H1 (cell line): Measurements from ENCODE around the gene SMIM24. TPM values are rescaled to one million over a fixed set of nuclear protein-coding genes. Genes with fewer than 3 reads are reported as not detected.

Experiments used
- CTCF ChIA-PET: fragments of 300-600 bp; sonication (Branson Sonifier 250); formaldehyde crosslinking; loops from one replicate; lab custom pipeline; 2021; ENCODE audit not compliant: partially characterized antibody; lab: Charles Lee
- POLR2A ChIA-PET: fragments of 300-600 bp; sonication (Branson Sonifier 250); formaldehyde crosslinking; loops from one replicate; lab custom pipeline; 2021; ENCODE audit warnings: inconsistent platforms; ENCODE audit not compliant: partially characterized antibody; lab: Charles Lee
- DNase-seq, 2 experiments: peaks; one replicate each; pipeline versions ENCODE4 v3.0.0 to v3.0.0-alpha.2; 2010 to 2022; ENCODE audit warnings: low spot score in 2 of 2, low read depth in 1 of 2, mixed read lengths in 1 of 2
- FAIRE-seq: peaks from 2 replicates; lab custom pipeline; 2011; peaks lifted over from hg19 to GRCh38; lab: Jason Lieb, UNC
- H2AFZ ChIP-seq: 2 replicates; pipeline ENCODE4 v1.8.1; 2012; ENCODE audit warnings: low read length, inconsistent platforms
- H2AK5ac ChIP-seq: 2 replicates; pipeline ENCODE4 v1.6.1; 2013; ENCODE audit warnings: low read depth, low read length
- H2BK120ac ChIP-seq: replicated peaks from 2 replicates; pipeline ENCODE3; 2013; ENCODE audit warnings: low read depth, low read length, inconsistent platforms
- H2BK12ac ChIP-seq: 2 replicates; pipeline ENCODE4 v1.6.1; 2013; ENCODE audit warnings: low read depth, low read length
- H2BK15ac ChIP-seq: 2 replicates; pipeline ENCODE4 v1.6.1; 2013; ENCODE audit warnings: low read length
- H2BK20ac ChIP-seq: 2 replicates; pipeline ENCODE4 v1.6.1; 2013; ENCODE audit warnings: low read length
- H2BK5ac ChIP-seq: 2 replicates; pipeline ENCODE4 v1.6.1; 2013; ENCODE audit warnings: low read depth, low read length
- H3K14ac ChIP-seq: 2 replicates; pipeline ENCODE4 v1.6.1; 2013; ENCODE audit warnings: inconsistent platforms; ENCODE audit not compliant: insufficient read length
- H3K18ac ChIP-seq: 2 replicates; pipeline ENCODE4 v1.6.1; 2013; ENCODE audit warnings: low read length; ENCODE audit errors: extremely low read depth
- H3K23ac ChIP-seq: 2 replicates; pipeline ENCODE4 v1.6.1; 2013; ENCODE audit warnings: inconsistent platforms; ENCODE audit not compliant: insufficient read length
- H3K23me2 ChIP-seq: 2 replicates; pipeline ENCODE4 v1.6.1; 2013; ENCODE audit warnings: low read depth, low read length
- H3K27ac ChIP-seq: 2 replicates; pipeline ENCODE4 v1.6.1; 2011; ENCODE audit warnings: low read depth, low read length, inconsistent platforms
- H3K27me3 ChIP-seq, 4 experiments: replicated peaks in 1 of 4; 1 replicate in 1 of 4; 2 replicates in 3 of 4; pipeline versions ENCODE4 v1.6.1 to v1.8.1; 2011 to 2013; ENCODE audit warnings: low read length in 3 of 4, mild to moderate bottlenecking in 3 of 4, inconsistent platforms in 2 of 4, mixed read lengths in 2 of 4, moderate library complexity in 1 of 4; ENCODE audit not compliant: control insufficient read depth in 3 of 4, insufficient read depth in 3 of 4; ENCODE audit errors: extremely low read depth in 1 of 4
- H3K36me3 ChIP-seq, 4 experiments: 2 replicates each; pipeline versions ENCODE4 v1.6.1 to v1.8.1; 2011 to 2013; ENCODE audit warnings: mild to moderate bottlenecking in 4 of 4, low read length in 3 of 4, moderate library complexity in 2 of 4, control low read depth in 1 of 4, inconsistent platforms in 1 of 4; ENCODE audit not compliant: insufficient read depth in 4 of 4, control insufficient read depth in 2 of 4
- H3K4ac ChIP-seq: replicated peaks from 2 replicates; pipeline ENCODE3; 2013; ENCODE audit warnings: low read length, low read depth, mixed read lengths, inconsistent platforms; ENCODE audit not compliant: insufficient read length
- H3K4me1 ChIP-seq, 4 experiments: replicated peaks in 1 of 4; 1 replicate in 1 of 4; 2 replicates in 3 of 4; pipeline versions ENCODE4 v1.6.1 to v1.8.1; 2011 to 2013; ENCODE audit warnings: low read length in 3 of 4, inconsistent platforms in 2 of 4, mixed read lengths in 1 of 4; ENCODE audit not compliant: insufficient read depth in 4 of 4, control insufficient read depth in 3 of 4
- H3K4me2 ChIP-seq, 2 experiments: 2 replicates each; pipeline versions ENCODE4 v1.6.1 to v1.8.1; 2011 to 2013; ENCODE audit warnings: low read depth in 2 of 2, low read length in 2 of 2, control low read depth in 1 of 2, inconsistent platforms in 1 of 2, mild to moderate bottlenecking in 1 of 2; ENCODE audit not compliant: insufficient read depth in 1 of 2
- H3K4me3 ChIP-seq, 4 experiments: fragments of 200-600, 300-600 bp in 1 of 4; sonication (generic), shearing (Covaris generic), sonication (Bioruptor Twin) in 1 of 4; 2 replicates each; pipeline versions ENCODE4 v1.5.1 to v1.8.1; 2011 to 2016; ENCODE audit warnings: low read length in 4 of 4, low read depth in 3 of 4, control low read depth in 2 of 4, inconsistent platforms in 2 of 4, mild to moderate bottlenecking in 2 of 4, mixed read lengths in 1 of 4, moderate library complexity in 1 of 4; ENCODE audit not compliant: insufficient read depth in 2 of 4; ENCODE audit errors: extremely low read depth in 1 of 4
- H3K56ac ChIP-seq: replicated peaks from 2 replicates; pipeline ENCODE3; 2013; ENCODE audit warnings: low read depth, mild to moderate bottlenecking, mixed read lengths, low read length, inconsistent platforms; ENCODE audit not compliant: insufficient read length
- H3K79me1 ChIP-seq: 2 replicates; pipeline ENCODE4 v1.6.1; 2013; ENCODE audit warnings: low read depth, low read length, control low read depth
- H3K79me2 ChIP-seq, 2 experiments: 2 replicates each; pipeline versions ENCODE4 v1.6.1 to v1.8.1; 2012 to 2013; ENCODE audit warnings: low read length in 2 of 2, mild to moderate bottlenecking in 2 of 2, inconsistent platforms in 1 of 2; ENCODE audit not compliant: insufficient read depth in 2 of 2, control insufficient read depth in 1 of 2
- H3K9ac ChIP-seq, 4 experiments: replicated peaks in 1 of 4; 1 replicate in 1 of 4; 2 replicates in 3 of 4; pipeline versions ENCODE4 v1.6.1 to v1.8.1; 2011 to 2013; ENCODE audit warnings: low read depth in 3 of 4, low read length in 3 of 4, control low read depth in 2 of 4, mild to moderate bottlenecking in 2 of 4, moderate library complexity in 2 of 4, inconsistent platforms in 1 of 4; ENCODE audit errors: extremely low read depth in 1 of 4
- H3K9me3 ChIP-seq, 2 experiments: 2 replicates each; pipeline versions ENCODE4 v1.6.1 to v1.8.1; 2012 to 2013; ENCODE audit warnings: mild to moderate bottlenecking in 2 of 2, moderate library complexity in 2 of 2, control low read depth in 1 of 2, inconsistent platforms in 1 of 2, low read depth in 1 of 2, low read length in 1 of 2, mixed read lengths in 1 of 2; ENCODE audit not compliant: insufficient read depth in 2 of 2
- H4K20me1 ChIP-seq, 2 experiments: replicated peaks in 1 of 2; 2 replicates each; pipeline versions ENCODE3 to v1.8.1; 2011 to 2013; ENCODE audit warnings: inconsistent platforms in 2 of 2, low read length in 2 of 2, mild to moderate bottlenecking in 1 of 2; ENCODE audit not compliant: insufficient read depth in 2 of 2, control insufficient read depth in 1 of 2
- H4K5ac ChIP-seq: 2 replicates; pipeline ENCODE4 v1.6.1; 2013; ENCODE audit warnings: low read length, low read depth, mixed read lengths, inconsistent platforms; ENCODE audit not compliant: insufficient read length
- H4K8ac ChIP-seq: 2 replicates; pipeline ENCODE4 v1.8.0; 2013; ENCODE audit warnings: mild to moderate bottlenecking, moderate library complexity, low read length, inconsistent platforms; ENCODE audit not compliant: insufficient read depth; ENCODE audit errors: extremely low read depth
- H4K91ac ChIP-seq: replicated peaks from 2 replicates; pipeline ENCODE3; 2013; ENCODE audit warnings: low read length, mixed read lengths, inconsistent platforms; ENCODE audit not compliant: insufficient read length
- BRCA1 ChIP-seq: IDR thresholded peaks from 2 replicates; pipeline ENCODE4 v1.6.1; 2012; ENCODE audit warnings: low read depth, low read length, improper control_type of control experiment
- EZH2 ChIP-seq: fragments of 200-600 bp; sonication (generic); IDR thresholded peaks from 2 replicates; pipeline ENCODE4 v1.7.1; 2012; ENCODE audit warnings: low read depth, mild to moderate bottlenecking, moderate library complexity, low read length, inconsistent platforms; ENCODE audit not compliant: severe bottlenecking
- NRF1 ChIP-seq: IDR thresholded peaks from 2 replicates; pipeline ENCODE4 v1.6.1; 2011; ENCODE audit warnings: mild to moderate bottlenecking, low read depth, low read length, improper control_type of control experiment
- PHF8 ChIP-seq: fragments of 200-600 bp; sonication (generic); conservative IDR thresholded peaks from 2 replicates; pipeline ENCODE4 v1.7.1; 2012; ENCODE audit warnings: low read depth, mild to moderate bottlenecking, inconsistent platforms, low read length, moderate library complexity
- RXRA ChIP-seq: IDR thresholded peaks from 2 replicates; pipeline ENCODE4 v1.6.1; 2011; ENCODE audit warnings: low read depth, mild to moderate bottlenecking, low read length, moderate library complexity; ENCODE audit not compliant: insufficient read depth
- TAF7 ChIP-seq: optimal IDR thresholded peaks from 2 replicates; pipeline ENCODE3; 2011; ENCODE audit warnings: low read depth, mild to moderate bottlenecking, inconsistent platforms, low read length, moderate library complexity, borderline replicate concordance
- TBP ChIP-seq: IDR thresholded peaks from 2 replicates; pipeline ENCODE4 v1.6.1; 2011; ENCODE audit warnings: low read depth, low read length, improper control_type of control experiment
- WGBS, 2 experiments: shearing (Covaris generic) in 1 of 2; methylation state at CpG; one replicate each; pipeline versions ENCODE4 v1.1.6 to v1.1.7; 2013 to 2015; ENCODE audit warnings: low lambda C conversion rate in 2 of 2, mixed read lengths in 2 of 2, inconsistent platforms in 1 of 2, low coverage in 1 of 2, missing lambda C conversion rate in 1 of 2; ENCODE audit not compliant: insufficient replicate concordance in 2 of 2, insufficient coverage in 1 of 2, insufficient read length in 1 of 2; ENCODE audit errors: extremely low coverage in 1 of 2, missing lambda C conversion rate in 1 of 2; 5-methylcytosine and 5-hydroxymethylcytosine counted together
- polyA plus RNA-seq, 7 experiments: library from polyadenylated mRNA; depleted of rRNA in 3 of 7; stranded (reverse) in 5 of 7; unstranded in 2 of 7; fragments of >200 nt in 5 of 7; fragments of 200-250 nt in 2 of 7; gene quantifications; 1 replicate in 5 of 7; 2 replicates in 1 of 7; 4 replicates in 1 of 7; pipeline versions ENCODE4 v1.2.1 to v1.2.3, GENCODE V29; 2011 to 2013; ENCODE audit warnings: missing spikeins in 2 of 7, mixed read lengths in 2 of 7
- total RNA-seq: library from RNA; stranded (reverse); fragmentation: NEBNext Ultra II Directional; extraction: Animal tissue kit (Norgen Biotek cat#: 25700); gene quantifications from 2 replicates; pipeline ENCODE4 v1.2.1, GENCODE V29; 2021

SMIM24 gene
- total and polyA plus RNA-seq, 2 of the 8 experiments (the other 6 are each of a cell fraction or from before 2014, with no cell fraction given) = 3.8 to 4.5 TPM

DNA sequence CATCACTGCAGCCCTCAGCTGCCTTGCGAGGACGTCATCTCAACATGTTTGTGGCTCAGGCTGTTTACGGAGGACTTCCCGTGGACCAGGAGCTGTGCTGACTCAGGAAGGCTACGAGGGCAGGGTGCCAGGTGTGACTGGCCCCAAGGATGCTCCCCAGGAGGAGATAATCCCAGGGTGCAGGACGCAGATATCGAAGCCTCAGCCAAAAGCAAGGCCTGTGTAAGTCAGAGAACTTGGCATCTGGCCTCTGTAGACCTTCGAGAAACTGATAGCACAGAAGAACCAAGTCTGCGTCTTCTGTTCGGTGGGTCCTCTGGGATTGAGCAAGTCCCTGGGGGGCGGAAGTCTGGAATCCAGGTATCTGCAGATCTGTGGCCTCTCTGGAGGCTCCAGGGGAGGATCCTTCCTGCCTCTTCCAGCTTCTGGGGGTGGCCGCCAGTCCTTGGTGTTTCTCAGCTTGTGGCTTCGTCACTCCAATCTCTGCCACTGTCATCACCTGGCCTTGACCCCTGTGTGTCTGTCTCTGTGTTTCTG, 22.8 kb upstream of the SMIM24 start:
- H2AK5ac ChIP-seq = no peak overlapping the region
- CTCF ChIA-PET = interaction anchor here (0.6 to 1.5 kb wide), 10 partner anchors 14 to 198 kb away, joined by 3 to 5 read pairs (median 3); no protein-coding TSS in a partner anchor
- 94% methylated on average over 13 of the region's 13 CpGs; no CpG with 5 or more reads in 1 of the 2 experiments for WGBS, 2 experiments
- no peak for TF ChIP-seq TAF7
- TF ChIP-seq BRCA1 = no peak
- TF ChIP-seq EZH2 = no peak
- no peak for TF ChIP-seq NRF1
- no peak for TF ChIP-seq TBP
- TF ChIP-seq PHF8 = no peak
- no peak for TF ChIP-seq RXRA

More for the DNA sequence above, 22.8 kb upstream of the SMIM24 start:
- FAIRE-seq = no peak
- H3K4me2 ChIP-seq = no peak overlapping the region
- H3K27me3 ChIP-seq = no peaks in the 10 kb centered on the region
- no peak overlapping the region for H3K4ac ChIP-seq
- H3K4me3 ChIP-seq = no peak overlapping the region
- H3K9ac ChIP-seq = no peak overlapping the region
- DNase-seq = no peak
- no peaks in the 10 kb centered on the region for H3K36me3 ChIP-seq
- H3K56ac ChIP-seq = no peak overlapping the region
- no peak overlapping the region for H4K5ac ChIP-seq
- no peak overlapping the region for H2BK20ac ChIP-seq
- no peak overlapping the region for H4K91ac ChIP-seq
- H2AFZ ChIP-seq = no peak overlapping the region
- no peak overlapping the region for H2BK120ac ChIP-seq
- H2BK12ac ChIP-seq = no peak overlapping the region
- no peak overlapping the region for H2BK5ac ChIP-seq
- H3K79me1 ChIP-seq = peaks cover 8% of the 10 kb centered on the region
- no peak overlapping the region for H3K18ac ChIP-seq
- no peaks in the 10 kb centered on the region for H3K9me3 ChIP-seq
- peaks cover 4 to 7% of the 10 kb centered on the region in 2 experiments for H4K20me1 ChIP-seq
- H3K79me2 ChIP-seq = peaks cover 0 to 21% of the 10 kb centered on the region in 2 experiments; a peak in 2 of 4 replicates
- no peak overlapping the region for H2BK15ac ChIP-seq
- POLR2A ChIA-PET = interaction anchor here (0.6 to 6.1 kb wide), 4 partner anchors 13 to 61 kb away, joined by 3 to 58 read pairs (median 4); no protein-coding TSS in a partner anchor
- peaks cover 25% of the 10 kb centered on the region for H3K23me2 ChIP-seq
- no peak overlapping the region for H4K8ac ChIP-seq
- no peak overlapping the region for H3K27ac ChIP-seq
- H3K4me1 ChIP-seq = peaks cover 0 to 8% (median 7%) of the 10 kb centered on the region in 4 experiments; a peak in 5 of 7 replicates
- no peak overlapping the region for H3K23ac ChIP-seq
- no peak overlapping the region for H3K14ac ChIP-seq
